ENCODE data around the gene SPP2.

SPP2 gene

DNA sequence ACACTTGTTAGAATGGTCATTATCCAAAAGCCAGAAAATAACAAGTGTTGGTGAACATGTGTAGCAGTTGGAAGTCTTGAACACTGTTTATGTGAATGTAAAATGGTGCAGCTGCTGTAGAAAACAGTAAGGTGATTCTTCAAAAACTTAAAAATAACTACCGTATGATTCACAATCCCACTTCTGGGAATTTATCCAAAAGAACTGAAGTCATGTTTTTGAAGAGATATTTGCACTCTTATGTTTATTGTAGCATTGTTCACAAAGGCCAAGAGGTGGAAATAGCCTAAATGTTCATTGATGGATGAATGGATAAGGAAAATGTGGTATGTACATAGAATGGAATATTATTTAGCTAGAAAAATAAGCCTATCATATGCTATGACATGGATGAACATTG, 6.3 kb upstream of the SPP2 start:
- no peak for DNase-seq

DNA sequence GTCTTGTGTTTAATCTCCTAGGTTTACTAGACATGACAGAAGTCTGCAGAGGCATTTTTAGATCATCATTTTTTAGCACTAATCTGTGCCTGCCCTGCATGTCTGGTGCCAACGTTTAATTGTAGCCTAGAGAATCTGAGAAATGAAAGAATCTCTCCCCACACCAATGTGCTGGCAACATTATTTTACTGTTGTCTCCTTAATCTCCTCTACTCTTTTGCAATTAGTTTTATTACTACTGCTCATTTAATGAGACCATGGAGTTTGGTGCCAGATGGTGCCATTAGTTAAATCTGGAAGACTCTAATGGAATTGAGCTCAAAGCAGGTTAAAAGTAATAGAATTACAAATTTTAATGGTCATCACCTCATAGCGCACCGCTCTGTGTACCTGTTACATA, 4.0 kb upstream of the SPP2 start:
- DNase-seq: no peak

DNA sequence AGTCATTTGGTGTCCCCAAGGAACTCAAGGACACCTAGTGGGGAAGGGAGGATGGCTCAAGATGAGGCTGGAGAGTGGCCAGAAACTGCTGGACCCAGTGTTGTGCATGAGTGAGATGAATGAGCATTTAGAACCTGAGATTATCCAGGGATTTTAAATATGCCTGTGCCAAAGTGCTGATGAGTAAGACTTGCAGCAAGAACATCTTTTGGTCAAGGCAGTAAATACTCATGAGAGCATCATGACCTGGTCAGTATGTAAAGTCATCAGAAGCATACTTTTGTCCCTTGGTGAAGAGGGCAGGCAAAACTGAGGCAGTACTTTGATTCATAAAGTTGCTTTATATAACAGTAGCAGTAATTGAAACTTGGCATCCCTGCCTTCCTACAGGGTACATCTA, 3.1 kb upstream of the SPP2 start:
- no peak for DNase-seq

DNA sequence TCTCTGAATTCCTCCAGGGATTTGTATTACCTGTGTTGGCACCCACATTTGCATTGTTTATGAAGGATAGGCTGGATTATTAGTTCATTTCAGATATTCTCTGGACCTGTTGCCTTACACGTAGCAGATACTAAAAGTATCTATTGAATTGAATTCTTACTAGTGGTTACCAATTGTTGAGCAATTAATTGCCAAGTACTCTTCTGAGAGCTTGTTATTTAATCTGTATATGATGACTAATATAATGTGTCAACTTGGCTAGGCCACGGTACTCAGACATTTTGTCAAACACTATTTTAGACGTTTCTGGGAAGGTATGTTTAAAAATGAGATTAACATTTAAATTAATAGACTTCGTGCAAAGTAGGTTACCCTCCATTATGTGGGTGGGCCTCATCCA, 2.5 kb upstream of the SPP2 start:
- DNase-seq: no peak

DNA sequence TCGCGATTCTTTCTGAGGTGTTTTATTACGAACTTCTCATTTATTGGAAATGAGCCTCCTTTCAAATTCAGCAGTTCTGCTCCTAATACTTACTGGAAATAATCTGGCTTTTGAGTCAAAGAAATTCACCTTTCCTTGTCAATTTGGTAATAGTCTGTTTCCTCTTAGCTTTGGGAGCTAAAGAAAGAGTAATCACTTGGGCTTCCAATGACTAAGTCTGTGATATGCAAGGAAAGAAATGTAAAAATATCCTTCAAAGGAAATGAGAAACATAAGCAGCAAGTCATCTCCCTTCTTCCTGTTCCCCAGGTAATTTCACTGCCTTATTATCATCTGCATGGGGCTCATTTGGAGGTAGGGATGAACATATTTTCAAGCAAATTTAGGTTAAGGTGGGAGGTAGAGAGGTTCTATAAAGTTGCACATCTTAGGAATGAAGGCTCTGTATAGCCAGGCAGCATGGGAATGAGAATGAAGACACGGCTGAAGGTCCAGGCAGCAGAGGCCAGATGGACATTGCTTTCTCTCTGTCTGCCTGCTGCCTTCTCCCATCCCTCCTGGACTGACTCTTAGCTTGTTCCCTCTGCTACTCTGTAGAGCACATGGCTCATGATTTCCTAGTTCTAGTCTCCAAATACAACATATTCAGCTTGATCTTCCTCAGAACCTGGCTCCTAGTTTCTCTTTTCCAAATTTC, 1.0 kb downstream of the SPP2 start:
- no peak for DNase-seq

DNA sequence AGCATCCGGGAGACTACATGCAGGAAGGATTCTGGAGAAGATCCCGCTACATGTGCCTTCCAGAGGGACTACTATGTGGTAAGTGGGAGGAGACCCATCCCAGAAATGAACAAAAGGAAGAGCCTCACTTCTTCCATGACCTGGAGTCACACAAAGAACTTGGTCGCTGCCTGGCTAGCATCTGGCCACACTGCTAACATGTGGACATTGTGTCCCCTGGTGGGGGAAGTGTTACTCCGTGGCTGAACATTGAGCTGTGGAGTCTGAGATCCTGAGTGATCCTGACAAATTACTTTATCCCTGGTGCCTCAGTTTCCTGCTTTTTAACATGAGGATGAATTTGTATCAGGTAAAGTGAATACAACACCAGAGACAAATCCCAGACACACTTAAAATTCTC, 8.4 kb downstream of the SPP2 start:
- no peak for DNase-seq

DNA sequence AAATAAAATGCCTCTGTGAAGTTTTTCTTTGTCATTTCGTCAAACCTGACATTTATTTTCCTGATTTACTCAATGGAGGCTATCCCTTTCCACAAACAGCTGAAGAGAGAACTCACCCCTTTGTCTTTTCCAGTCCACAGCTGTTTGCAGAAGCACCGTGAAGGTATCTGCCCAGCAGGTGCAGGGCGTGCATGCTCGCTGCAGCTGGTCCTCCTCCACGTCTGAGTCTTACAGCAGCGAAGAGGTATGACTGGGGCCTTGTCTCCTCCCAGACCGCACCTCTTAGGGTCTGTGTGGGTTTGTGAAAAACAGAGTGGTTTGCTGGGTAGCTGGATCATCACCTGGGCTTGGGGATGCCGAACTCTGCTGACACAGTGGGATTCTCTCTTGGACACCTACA, 9.7 kb downstream of the SPP2 start:
- DNase-seq: no peak

DNA sequence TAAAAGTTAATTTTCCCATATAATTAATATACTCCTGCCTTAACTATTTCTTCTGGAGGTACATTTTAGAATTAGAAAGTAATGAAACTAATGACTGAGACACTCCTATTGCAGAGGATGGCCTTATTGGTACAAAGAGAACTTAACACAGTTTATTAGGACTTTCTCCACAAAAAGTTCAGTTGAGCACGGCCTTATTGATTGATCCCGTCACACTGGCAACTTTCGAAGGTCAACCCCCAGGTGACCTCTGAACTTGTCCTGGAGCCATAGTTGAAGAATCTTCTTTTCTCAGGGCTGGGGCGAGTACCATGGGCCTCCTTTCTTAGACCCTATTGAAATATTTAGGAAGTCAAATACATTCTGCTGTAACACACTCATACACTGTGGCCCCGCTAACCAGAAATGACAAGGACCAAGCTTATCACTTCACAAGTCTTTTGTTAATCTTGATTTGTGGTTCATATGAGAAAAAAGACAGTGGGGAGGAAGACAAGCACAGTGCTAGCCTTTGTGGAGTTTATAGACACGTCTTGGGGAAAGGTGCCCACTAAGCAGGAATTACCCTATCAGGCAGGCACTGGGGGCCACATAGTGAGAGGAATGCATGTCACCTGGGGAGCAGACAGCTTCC, 11.2 kb downstream of the SPP2 start:
- DNase-seq: no peak

DNA sequence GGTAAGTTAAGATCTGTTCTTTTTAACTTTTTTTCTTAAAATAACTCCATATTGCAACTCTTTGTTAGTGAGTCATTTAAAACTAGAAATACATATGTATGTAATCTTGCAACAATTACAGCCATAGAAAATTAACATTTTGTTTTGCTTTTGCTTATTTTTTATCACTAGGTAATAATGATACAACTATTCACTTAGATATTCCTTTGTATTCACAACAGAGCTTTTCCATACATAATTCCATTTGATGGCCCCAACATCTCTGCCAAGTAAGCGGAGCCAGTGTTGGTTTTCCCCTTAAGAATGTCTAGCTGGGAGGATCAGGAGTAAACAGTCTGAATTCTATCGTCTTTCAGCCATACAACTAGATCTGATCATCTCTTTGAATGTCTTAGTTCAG, 16.1 kb downstream of the SPP2 start:
- no peak for DNase-seq

DNA sequence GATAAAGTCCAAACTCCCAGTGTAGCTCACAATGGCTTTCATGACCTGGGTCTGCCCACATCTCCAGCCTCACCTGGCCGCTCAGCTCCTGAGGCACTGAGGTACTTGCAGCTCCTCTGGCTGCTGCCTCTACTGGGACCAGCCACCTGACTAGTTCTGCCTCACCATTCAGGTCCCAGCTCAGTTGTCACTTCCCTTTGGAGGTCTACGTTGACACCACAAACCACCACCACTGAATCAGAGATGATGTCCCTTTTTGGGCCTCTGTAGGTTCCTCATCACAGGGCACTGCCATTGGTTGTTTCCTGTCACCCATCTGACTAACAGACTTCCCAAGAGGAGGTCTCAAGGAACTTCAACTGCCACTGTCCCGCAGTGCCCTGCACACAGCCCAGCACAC, 21.2 kb downstream of the SPP2 start:
- DNase-seq: no peak

DNA sequence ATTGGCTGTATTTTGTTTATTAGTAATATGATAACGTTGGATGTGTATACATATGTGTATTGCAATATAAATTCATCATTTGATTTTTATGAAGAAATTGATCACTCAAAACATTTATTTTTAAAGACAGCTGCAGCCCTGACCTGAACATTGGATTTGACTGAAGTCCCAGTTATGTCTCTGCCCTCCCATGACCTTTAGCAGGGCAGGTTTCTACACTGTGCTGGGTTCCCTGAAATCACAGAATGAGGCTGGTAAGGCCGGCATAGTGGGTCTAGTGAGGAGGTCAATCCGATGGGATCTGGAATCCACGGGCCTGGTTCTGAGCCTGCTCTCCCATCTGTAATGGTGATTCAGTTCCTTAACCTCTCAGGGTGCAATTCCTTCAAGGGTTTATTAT, 22.0 kb downstream of the SPP2 start:
- no peak for DNase-seq

DNA sequence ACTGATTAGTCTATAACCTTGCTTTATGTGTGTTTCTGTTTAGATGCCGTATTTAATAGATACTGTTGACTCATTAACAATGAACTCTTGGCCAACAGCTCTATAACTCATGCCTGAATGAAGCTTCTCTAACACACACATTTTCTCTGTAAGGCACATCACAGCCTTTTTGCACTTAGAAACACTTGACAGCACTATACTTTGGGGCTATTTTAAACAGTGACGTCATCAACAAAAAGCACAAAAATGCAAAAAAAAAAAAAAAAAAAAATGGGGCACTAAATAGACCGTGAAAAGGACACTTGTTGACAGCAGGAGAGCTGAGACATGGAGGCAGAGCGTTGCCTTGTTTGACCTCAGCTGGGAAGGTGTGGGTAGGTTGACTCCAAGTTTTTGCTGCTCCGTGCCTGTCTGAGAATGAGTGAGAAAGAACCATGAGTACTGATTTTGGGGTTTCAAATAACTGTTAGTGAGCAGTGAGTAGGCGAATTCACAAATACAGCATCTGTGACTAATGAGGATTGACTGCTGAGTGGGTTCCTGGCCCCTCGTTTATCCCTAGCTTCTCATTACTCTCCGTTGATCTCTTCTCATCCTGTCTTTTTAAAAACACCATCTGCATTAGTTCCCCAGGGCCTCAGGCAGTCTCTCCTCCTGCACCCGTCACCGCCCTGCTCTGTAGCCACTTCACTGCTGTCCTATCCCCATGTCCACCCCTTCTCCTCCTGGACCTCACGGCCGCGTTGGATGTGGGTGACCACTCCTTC, 24.4 kb downstream of the SPP2 start:
- DNase-seq: no peak

DNA sequence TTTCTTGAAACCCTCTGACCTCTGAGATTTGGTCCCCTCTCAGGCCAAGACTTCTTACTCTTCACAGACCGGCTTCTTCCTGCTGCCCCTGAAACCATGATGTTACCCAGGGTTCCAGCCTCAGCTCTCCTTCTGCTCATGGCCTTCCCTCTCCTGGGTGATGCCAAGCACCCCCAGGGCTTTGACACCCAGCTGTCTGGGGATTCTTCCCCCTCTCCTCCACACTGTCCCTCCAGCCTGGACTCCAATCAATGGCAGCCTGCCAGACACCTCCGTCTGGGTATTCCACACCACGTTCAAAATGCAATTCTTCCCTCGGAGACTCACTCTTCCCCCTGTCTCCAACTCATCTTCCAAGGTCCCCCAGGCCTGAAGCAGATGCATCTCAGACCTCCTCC, 25.0 kb downstream of the SPP2 start:
- DNase-seq: no peak

DNA sequence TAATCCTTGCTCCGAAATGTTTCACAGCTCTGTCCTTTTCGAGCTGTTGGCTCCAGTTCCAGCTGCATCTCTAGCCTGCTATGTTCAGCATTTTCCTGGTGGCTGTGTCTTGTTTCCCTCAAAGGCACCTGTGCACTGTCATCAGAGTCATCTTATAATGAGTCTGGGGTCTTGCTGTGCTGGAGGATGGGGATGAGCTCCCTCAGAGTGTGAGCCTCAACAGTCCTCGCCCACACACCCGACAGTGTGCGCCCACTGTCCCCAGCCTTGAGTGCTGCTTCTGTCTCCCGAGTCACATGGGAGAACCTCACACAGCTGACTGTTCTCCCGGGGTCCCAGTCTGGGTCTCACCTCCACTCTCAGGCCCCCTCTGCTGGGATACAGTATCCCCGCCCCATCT, 25.4 kb downstream of the SPP2 start:
- no peak for DNase-seq

DNA sequence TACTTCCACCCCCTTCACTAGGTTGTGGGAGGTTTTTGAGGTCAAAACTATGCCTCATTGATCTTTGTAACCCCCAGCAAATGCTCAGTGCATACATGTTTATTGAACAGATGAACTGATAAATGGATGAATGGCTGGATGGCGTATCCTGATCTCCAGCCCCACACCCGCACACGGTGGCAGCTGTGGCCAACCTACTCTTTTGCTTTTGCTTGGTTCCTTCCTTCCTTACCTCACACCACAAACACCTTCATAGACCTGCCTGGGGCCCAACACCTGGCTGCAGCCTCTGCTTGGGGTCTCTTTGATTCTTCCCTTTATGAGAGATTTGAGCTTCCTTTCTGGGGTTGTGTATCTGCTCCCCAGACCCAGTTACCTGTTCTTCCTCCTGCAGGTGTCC, 25.9 kb downstream of the SPP2 start:
- no peak for DNase-seq

DNA sequence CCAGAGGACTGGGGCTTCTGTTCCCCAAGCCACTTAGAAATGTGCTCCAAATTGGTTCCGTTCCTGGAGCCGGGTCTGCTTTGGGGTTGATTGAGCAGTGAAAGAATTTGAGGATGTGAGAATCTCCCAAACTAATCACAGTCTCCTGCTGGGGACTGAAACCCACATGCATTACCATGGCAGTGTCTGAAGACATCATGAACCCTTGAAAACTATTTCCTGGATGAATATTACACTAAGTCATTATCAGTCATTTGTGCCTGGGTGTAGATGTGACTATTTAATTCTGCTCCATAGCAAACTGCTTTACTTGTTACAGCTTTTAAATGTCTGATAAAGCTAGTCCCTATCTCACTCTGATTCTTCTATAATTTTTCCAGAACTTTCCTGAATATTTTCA, 27.6 kb downstream of the SPP2 start:
- DNase-seq: no peak

DNA sequence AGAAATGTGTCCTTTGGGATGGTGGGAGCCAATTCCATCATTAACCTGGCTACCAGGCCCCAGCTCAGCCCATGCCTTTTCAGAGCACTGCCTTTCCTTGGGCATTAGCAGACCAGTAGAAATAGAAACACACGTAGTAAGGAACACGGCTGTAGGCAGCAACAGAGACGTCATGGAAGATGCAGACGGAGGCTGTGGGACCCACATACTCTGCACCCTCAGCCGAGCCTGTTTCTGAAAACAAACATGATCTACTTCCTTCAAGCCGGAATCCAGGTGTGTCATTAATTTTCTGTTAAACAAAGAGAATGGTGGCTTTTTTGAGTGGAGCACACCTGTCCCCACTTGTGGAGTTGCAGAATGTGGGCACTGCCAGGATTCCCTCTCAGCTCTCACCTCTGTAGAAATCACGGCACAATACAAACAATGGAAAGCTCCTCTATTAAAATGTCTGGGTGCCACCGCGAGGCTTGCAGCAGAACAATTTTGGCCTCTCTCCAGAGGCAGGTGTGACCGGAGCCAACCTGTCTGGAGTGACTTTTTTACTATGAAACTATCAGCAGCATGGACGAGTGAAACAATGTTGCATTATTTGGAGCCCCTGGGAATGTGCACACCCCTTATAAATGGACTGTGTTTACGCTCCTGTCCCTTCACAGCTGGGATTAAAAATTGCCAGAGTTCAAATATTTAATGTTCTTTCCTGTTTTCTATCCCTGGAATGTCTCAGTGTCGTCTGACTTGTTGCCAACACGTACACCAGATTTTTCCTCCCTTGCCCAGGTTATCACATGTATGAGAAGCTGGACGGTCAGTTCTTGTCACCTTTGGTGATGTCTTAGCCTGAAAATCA, 31.7 kb downstream of the SPP2 start:
- no peak for DNase-seq

DNA sequence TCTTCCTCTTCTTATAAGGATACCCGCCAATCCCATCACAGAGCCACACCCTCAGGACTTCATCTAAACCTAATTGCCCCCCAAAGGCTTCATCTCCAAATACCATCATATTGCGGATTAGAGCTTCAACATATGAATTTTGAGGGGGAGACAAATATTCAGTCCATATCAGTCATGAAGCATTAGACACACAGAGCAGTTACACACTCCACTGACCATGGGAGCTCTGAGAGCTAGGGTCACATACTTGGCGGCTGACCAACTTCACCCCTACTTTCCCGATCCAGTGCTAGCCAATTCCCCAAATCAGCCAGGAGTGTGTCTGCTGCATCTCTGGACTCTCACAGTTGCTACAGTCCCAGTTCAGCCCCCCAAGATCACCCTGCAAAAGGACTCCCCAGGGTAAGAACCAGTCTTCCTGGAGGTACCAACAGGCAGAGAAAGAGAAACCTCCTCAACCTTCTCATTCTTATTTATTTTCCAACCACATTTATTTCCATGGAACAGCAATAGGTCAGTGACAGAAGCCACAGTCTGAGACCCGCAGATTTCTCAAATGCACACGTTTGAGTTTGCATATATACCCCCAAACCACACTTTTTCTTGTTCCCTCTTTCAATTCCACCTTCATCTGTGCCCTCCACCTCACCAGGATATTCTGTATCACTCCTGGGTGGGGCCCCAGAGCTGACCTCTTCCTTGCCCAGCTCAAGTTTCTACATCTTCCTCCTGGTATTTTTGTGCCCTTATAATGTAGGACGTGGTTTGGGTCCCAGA, 33.3 kb downstream of the SPP2 start:
- no peak for DNase-seq

DNA sequence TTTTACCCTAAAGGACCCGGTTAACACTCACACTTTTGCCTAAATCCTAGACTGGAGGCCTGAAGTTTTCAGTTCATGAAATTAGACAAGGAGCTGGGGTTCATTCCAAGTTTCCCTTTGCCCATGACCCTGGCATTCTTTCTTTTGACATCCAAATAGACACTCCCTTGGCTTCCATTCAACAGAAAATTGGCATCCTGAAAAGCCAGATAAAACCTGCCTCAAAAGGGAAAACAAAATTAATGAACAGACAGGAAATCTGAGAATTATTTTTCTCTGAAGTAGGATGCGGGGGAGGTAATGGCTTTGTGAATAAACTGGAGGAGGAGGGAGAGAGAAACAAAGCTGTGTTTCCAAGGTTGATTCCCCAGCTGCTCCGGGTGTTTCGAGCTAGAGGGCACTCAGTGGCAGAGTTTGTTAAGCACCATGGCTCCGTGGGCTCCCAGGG, 41.0 kb downstream of the SPP2 start:
- DNase-seq: no peak

DNA sequence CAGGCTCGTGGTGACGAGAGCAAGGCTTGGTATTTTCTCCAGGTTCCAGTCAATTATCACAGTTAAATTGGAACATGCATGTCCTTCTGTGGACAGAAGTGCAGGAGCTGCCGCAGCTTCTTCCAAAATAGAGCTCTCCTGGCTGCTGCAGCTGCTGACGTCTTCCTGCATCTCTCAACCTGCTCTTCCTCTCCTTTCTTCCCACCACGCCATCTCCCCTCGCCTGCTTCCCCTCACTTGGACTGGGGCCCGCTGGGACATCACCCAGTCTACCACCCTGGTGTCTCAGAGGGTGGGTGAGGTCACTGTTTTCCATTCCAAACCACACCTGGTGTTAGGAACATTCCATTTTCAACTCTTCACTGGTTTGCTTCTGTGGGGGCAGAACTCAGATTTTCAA, 41.4 kb downstream of the SPP2 start:
- DNase-seq: no peak

DNA sequence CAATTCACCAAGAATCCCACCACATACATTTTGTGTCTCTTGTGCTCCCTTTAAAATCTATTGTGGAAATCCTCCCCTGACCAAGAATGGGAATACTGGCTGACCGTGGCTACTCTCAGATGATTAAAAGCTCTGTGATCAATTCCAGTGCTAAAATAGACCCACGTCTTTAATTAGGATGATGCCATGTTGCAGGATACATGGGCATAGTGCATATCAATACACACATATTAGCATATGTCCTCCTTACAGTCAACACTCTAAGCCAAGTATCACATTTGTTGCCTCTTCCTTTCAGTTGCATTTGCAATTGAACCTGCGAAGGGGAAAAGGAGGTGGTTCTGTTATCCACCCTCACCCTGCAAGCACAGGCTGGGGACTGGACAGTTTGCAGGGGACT, 41.8 kb downstream of the SPP2 start:
- DNase-seq: no peak

DNA sequence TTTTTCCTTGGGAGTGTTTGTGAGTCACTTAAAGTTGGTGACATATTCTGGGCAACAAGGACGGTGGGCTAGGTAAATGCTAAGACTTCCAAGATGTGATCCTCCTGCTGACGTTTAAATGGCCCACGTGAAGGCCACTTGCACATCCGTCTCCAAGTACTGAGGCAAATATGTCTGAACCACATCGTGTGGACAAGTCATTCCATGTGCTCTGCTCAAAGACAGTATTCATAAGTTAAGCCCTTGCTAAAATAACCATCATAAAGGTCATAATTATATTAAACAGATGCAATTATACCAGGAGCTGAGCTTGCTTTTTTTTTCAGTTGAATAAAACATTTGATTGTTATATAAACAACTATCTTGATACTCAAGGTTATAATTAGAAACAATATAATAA, 44.8 kb downstream of the SPP2 start:
- DNase-seq: no peak

DNA sequence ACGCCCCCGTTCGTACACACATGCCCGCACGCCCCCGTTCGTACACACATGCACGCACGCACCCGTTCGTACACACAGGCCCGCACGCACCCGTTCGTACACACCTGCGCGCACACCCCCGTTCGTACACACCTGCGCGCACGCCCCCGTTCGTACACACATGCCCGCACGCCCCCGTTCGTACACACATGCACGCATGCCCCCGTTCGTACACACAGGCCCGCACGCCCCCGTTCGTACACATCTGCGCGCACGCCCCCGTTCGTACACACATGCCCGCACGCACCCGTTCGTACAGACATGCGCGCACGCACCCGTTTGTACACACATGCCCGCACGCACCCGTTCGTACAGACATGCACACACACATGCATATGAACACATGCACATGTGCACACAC, 45.7 kb downstream of the SPP2 start:
- no peak for DNase-seq

Measured in SIG-M5 (cell line).